Natural killer cell (primary cell): ENCODE measurements around the gene ACTG1. TPM values are rescaled to one million over a fixed set of nuclear protein-coding genes. Genes with fewer than 3 reads are reported as not detected.

Experiments
- ATAC-seq, 3 donors: fragments of 150-1000 bp in 2 of 3; fragments of 200-7000 bp in 1 of 3; cut with Tn5 transposase; 1 replicate in 1 of 3; 2 replicates in 2 of 3; pipeline ENCODE4 v1.10.0; 2021; ENCODE audit warnings: mild to moderate bottlenecking in 2 of 3, moderate library complexity in 2 of 3
- DNase-seq, 2 donors: peaks; one replicate each; pipeline versions ENCODE4 v3.0.0 to v3.0.0-alpha.2; 2013 to 2021; ENCODE audit warnings: mixed read lengths in 1 of 2
- H3K27ac ChIP-seq: one replicate; pipeline ENCODE4 v1.5.1; 2013; ENCODE audit warnings: mild to moderate bottlenecking, low read length
- H3K27me3 ChIP-seq: one replicate; pipeline ENCODE4 v1.6.1; 2013; ENCODE audit warnings: low read length; ENCODE audit not compliant: control insufficient read depth, insufficient read depth
- H3K36me3 ChIP-seq: one replicate; pipeline ENCODE4 v1.6.1; 2013; ENCODE audit warnings: low read length; ENCODE audit not compliant: control insufficient read depth, insufficient read depth
- H3K4me1 ChIP-seq: one replicate; pipeline ENCODE4 v1.6.1; 2013; ENCODE audit warnings: low read length; ENCODE audit not compliant: control insufficient read depth, insufficient read depth
- H3K4me3 ChIP-seq: one replicate; pipeline ENCODE4 v1.5.1; 2013; ENCODE audit warnings: low read length
- H3K9me3 ChIP-seq: one replicate; pipeline ENCODE4 v1.6.1; 2013; ENCODE audit warnings: low read length; ENCODE audit not compliant: control insufficient read depth, insufficient read depth
- H3K27ac Mint-ChIP-seq, 2 donors: one replicate each; pipeline ENCODE4 v1.8.0; 2022; ENCODE audit warnings: mild to moderate bottlenecking in 2 of 2, mixed read lengths in 2 of 2, moderate library complexity in 1 of 2
- H3K27me3 Mint-ChIP-seq, 2 donors: one replicate each; pipeline ENCODE4 v1.8.0; 2022; ENCODE audit warnings: low read depth in 2 of 2, mixed read lengths in 2 of 2
- H3K36me3 Mint-ChIP-seq: one replicate; pipeline ENCODE4 v1.8.0; 2022; ENCODE audit warnings: mixed read lengths
- H3K4me1 Mint-ChIP-seq, 2 donors: one replicate each; pipeline ENCODE4 v1.8.0; 2022; ENCODE audit warnings: mixed read lengths in 2 of 2
- H3K4me3 Mint-ChIP-seq: one replicate; pipeline ENCODE4 v1.8.0; 2022; ENCODE audit warnings: mild to moderate bottlenecking, moderate library complexity, mixed read lengths
- H3K9me3 Mint-ChIP-seq, 2 donors: one replicate each; pipeline ENCODE4 v1.8.0; 2022; ENCODE audit warnings: mixed read lengths in 2 of 2
- CTCF ChIP-seq: fragments of 200-600 bp; IDR thresholded peaks from one replicate; pipeline ENCODE4 v1.8.0; 2022; ENCODE audit warnings: antibody characterized with exemption
- WGBS: methylation state at CpG from one replicate; pipeline ENCODE4 v1.1.7; 2013; ENCODE audit warnings: missing lambda C conversion rate; ENCODE audit not compliant: insufficient coverage; 5-methylcytosine and 5-hydroxymethylcytosine counted together
- intact Hi-C: fragments of 100-400 bp; cut with micrococcal nuclease; formaldehyde crosslinking; loops from one replicate; pipeline ENCODE4 v1.14.2; 2022
- total RNA-seq, 4 donors: library from RNA; stranded (reverse); fragments of 120-200 nt in 1 of 4; gene quantifications; one replicate each; pipeline versions ENCODE4 v1.2.3 to v1.2.4, GENCODE V29; 2013 to 2022

The ACTG1 gene
- total RNA-seq, 3 donors from 2014 or later (not counting 1 experiment from before 2014, with no cell fraction given), result 1,401 to 1,901 (median 1,735) TPM

GRCh38 chr17:81492706-81493105, 19.9 kb downstream of the ACTG1 start:
- WGBS, result 78% methylated on average over 9 of the region's 9 CpGs
- TF ChIP-seq CTCF, result no peak
- Mint-ChIP-seq H3K4me3 (no peak overlapping the region), H3K4me1 (peaks cover 0 to 5% of the 10 kb centered on the region in 2 donors), H3K9me3 (no peaks in the 10 kb centered on the region), H3K27me3 (peaks cover 0 to 9% of the 10 kb centered on the region in 2 donors), H3K36me3 (no peaks in the 10 kb centered on the region), H3K27ac (no peak overlapping the region)
- intact Hi-C loops, result no loop called here
- no peak for DNase-seq
- Histone ChIP-seq H3K27me3 (peaks cover 2% of the 10 kb centered on the region), H3K4me1 (peaks cover 9% of the 10 kb centered on the region), H3K36me3 (no peaks in the 10 kb centered on the region), H3K9me3 (no peaks in the 10 kb centered on the region), H3K4me3 (no peak overlapping the region), H3K27ac (no peak overlapping the region)
- ATAC-seq, result no peak

- no peaks in the 10 kb centered on the region for H3K36me3 Mint-ChIP-seq
- ATAC-seq (no peak), DNase-seq (no peak)
- peaks cover 0 to 5% of the 10 kb centered on the region in 2 donors for H3K4me1 Mint-ChIP-seq
- H3K4me3 Mint-ChIP-seq, result no peak overlapping the region
- H3K4me1 ChIP-seq, result peaks cover 14% of the 10 kb centered on the region
- H3K36me3 ChIP-seq, result no peaks in the 10 kb centered on the region
- intact Hi-C loops, result no loop called here
- no peak overlapping the region for H3K27ac ChIP-seq
- H3K4me3 ChIP-seq, result no peak overlapping the region
- WGBS, result 83% methylated on average over 18 of the region's 18 CpGs
- TF ChIP-seq CTCF, result no peak
- no peaks in the 10 kb centered on the region for H3K9me3 Mint-ChIP-seq
- peaks cover 0 to 9% of the 10 kb centered on the region in 2 donors for H3K27me3 Mint-ChIP-seq
- H3K27me3 ChIP-seq, result peaks cover 4% of the 10 kb centered on the region
- H3K9me3 ChIP-seq, result no peaks in the 10 kb centered on the region
- H3K27ac Mint-ChIP-seq, result no peak overlapping the region
Observed at GRCh38 chr17:81492202-81492601, 20.4 kb downstream of the ACTG1 start.

- no peaks in the 10 kb centered on the region for H3K9me3 Mint-ChIP-seq
- WGBS, result 70% methylated on average over 4 of the region's 5 CpGs
- DNase-seq, result no peak
- H3K4me1 Mint-ChIP-seq, result peaks cover 0 to 5% of the 10 kb centered on the region in 2 donors
- H3K27ac Mint-ChIP-seq, result no peak overlapping the region
- peaks cover 15% of the 10 kb centered on the region for H3K4me1 ChIP-seq
- no peak overlapping the region for H3K27ac ChIP-seq
- H3K4me3 Mint-ChIP-seq, result no peak overlapping the region
- H3K36me3 ChIP-seq, result no peaks in the 10 kb centered on the region
- no peaks in the 10 kb centered on the region for H3K36me3 Mint-ChIP-seq
- intact Hi-C loops, result no loop called here
- H3K27me3 Mint-ChIP-seq, result peaks cover 0 to 9% of the 10 kb centered on the region in 2 donors
- ATAC-seq, result no peak
- no peak for TF ChIP-seq CTCF
- H3K27me3 ChIP-seq, result peaks cover 5% of the 10 kb centered on the region
- no peaks in the 10 kb centered on the region for H3K9me3 ChIP-seq
- H3K4me3 ChIP-seq, result no peak overlapping the region
Observed at GRCh38 chr17:81491761-81492160, 20.8 kb downstream of the ACTG1 start.

- no peaks in the 10 kb centered on the region for H3K36me3 Mint-ChIP-seq
- H3K4me1 ChIP-seq, result peaks cover 15% of the 10 kb centered on the region
- intact Hi-C loops, result no loop called here
- peaks cover 0 to 11% of the 10 kb centered on the region in 2 donors for H3K27me3 Mint-ChIP-seq
- H3K9me3 Mint-ChIP-seq, result no peaks in the 10 kb centered on the region
- no peak for TF ChIP-seq CTCF
- H3K27ac ChIP-seq, result no peak overlapping the region
- DNase-seq, result no peak
- peaks cover 0 to 5% of the 10 kb centered on the region in 2 donors for H3K4me1 Mint-ChIP-seq
- H3K27ac Mint-ChIP-seq, result no peak overlapping the region
- no peaks in the 10 kb centered on the region for H3K36me3 ChIP-seq
- H3K27me3 ChIP-seq, result peaks cover 7% of the 10 kb centered on the region
- 72% methylated on average over 5 of the region's 5 CpGs for WGBS
- H3K4me3 Mint-ChIP-seq, result no peak overlapping the region
- no peaks in the 10 kb centered on the region for H3K9me3 ChIP-seq
- no peak overlapping the region for H3K4me3 ChIP-seq
- no peak for ATAC-seq
Observed at GRCh38 chr17:81491181-81491581, 21.4 kb downstream of the ACTG1 start.
